ENCODE measurements around the gene TNC. TPM values are rescaled to one million over a fixed set of nuclear protein-coding genes. Genes with fewer than 3 reads are reported as not detected.

The TNC gene
- total and polyA plus RNA-seq, 11 donors = 0.53 to 98.7 (median 6.9) TPM

DNA sequence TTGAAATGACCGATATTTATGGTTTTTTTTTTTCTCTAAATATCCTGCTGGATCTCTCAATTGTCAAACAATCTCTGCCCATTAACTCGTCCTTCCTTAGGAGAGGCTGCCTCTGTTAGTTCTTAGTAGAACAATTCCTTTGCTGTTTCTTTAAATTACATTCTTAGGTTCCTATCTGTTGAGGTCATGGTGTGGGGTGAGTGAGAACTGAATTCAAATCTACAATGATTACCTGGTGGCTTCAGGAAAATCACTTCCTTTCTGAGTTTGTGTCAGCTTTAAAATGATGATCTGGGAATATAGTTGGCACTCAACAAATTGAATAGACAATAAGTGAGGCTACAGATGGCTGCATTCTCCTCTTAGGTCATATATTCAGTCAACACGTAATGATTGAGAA lies 105.5 kb downstream of the TNC start:
- Histone ChIP-seq H3K27me3 (peaks cover 0 to 26% (median 0%) of the 10 kb centered on the region in 9 donors), H3K9me3 (no peaks in the 10 kb centered on the region), H3K36me3 (no peaks in the 10 kb centered on the region), H3K27ac (no peak overlapping the region), H3K4me1 (peaks cover 0 to 16% (median 0%) of the 10 kb centered on the region in 12 donors), H3K4me3 (no peak overlapping the region)
- ATAC-seq (no peak), DNase-seq (no peak)
- TF ChIP-seq, protein P1, sequence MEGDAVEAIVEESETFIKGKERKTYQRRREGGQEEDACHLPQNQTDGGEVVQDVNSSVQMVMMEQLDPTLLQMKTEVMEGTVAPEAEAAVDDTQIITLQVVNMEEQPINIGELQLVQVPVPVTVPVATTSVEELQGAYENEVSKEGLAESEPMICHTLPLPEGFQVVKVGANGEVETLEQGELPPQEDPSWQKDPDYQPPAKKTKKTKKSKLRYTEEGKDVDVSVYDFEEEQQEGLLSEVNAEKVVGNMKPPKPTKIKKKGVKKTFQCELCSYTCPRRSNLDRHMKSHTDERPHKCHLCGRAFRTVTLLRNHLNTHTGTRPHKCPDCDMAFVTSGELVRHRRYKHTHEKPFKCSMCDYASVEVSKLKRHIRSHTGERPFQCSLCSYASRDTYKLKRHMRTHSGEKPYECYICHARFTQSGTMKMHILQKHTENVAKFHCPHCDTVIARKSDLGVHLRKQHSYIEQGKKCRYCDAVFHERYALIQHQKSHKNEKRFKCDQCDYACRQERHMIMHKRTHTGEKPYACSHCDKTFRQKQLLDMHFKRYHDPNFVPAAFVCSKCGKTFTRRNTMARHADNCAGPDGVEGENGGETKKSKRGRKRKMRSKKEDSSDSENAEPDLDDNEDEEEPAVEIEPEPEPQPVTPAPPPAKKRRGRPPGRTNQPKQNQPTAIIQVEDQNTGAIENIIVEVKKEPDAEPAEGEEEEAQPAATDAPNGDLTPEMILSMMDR (IDR thresholded peaks at IDR 0.05) = no peak
- TF ChIP-seq POLR2A (IDR thresholded peaks at IDR 0.05) = no peak
- intact Hi-C loops (cut with DNase I) = loop anchor here in 9 of 10 donors (2.0 to 10.0 kb wide), 16 partner anchors 88 to 605 kb away; partner anchors contain the start of genes TEX48 (in 2 of the 9) and TEX53 (in 1 of the 9)
- 75 to 82% (median 79%) methylated on average over 3 of the region's 3 CpGs for WGBS, 4 donors

DNA sequence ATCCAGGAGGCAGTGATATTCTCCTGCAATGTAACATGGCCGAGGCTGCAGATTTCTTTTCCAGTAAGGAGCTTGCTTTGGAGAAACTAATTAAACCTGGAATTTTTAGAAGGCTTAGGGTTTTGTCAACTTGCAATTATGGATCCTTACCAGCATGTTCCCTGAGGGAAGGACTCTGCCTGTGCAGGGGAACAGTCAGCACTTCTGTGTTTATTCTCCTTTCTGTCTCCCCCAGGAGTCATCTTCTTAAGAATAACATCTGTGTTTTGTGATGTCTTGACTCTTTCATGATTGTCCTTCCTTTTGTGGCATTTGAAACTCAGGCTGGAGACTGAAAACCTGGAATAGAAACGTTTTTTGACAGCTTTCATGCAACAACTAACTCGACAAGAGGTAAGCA lies 107.1 kb downstream of the TNC start:
- Histone ChIP-seq H3K27me3 (peaks cover 0 to 34% (median 0%) of the 10 kb centered on the region in 9 donors), H3K4me1 (peaks cover 0 to 33% (median 0%) of the 10 kb centered on the region in 12 donors), H3K36me3 (no peaks in the 10 kb centered on the region), H3K27ac (no peak overlapping the region), H3K9me3 (no peaks in the 10 kb centered on the region), H3K4me3 (no peak overlapping the region)
- DNase-seq (no peak), ATAC-seq (no peak)
- 43 to 49% (median 45%) methylated on average over 3 of the region's 3 CpGs for WGBS, 4 donors
- TF ChIP-seq, protein P1 (IDR thresholded peaks at IDR 0.05) = no peak
- TF ChIP-seq POLR2A (IDR thresholded peaks at IDR 0.05) = no peak
- intact Hi-C loops (cut with DNase I) = loop anchor here in 9 of 10 donors (2.0 to 10.0 kb wide), 16 partner anchors 86 to 604 kb away; partner anchors contain the start of genes TEX48 (in 2 of the 9) and TEX53 (in 1 of the 9)

DNA sequence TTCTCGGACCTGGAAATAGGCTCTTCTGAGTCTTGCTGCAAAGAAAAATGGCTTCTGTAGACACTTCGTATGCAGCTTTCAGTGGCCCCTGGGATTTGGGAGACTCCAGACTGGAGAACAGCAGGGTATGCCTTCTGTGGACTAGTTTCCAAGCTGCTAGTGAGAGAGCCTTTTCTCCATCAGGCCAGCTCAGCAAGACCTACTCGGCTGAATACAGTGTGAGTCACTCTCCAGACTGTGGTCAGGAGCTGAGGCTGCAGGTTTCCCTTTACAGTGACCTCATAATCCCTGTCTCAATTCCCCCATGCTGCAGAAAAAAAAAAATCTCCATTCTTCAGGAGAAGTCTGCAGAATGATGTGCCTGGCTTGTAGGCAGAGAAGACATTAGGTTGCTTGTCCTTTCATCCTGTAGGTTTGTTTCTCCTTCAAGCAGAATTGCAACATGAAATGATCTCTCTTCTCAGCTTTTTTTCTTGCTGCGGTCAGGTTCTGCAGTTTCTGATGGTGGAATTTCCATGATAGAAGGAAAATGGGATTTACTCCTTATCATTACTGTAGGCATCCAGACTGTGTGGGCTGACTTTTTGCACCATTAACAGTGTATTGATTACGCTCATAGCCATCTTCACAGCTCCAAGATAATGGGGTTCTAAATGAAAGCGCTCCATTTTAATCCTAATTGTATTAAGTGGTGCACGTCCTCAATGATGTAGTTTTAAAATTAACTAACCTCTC lies 109.3 kb downstream of the TNC start:
- H3K36me3 ChIP-seq = no peaks in the 10 kb centered on the region
- peaks cover 0 to 29% (median 0%) of the 10 kb centered on the region in 12 donors for H3K4me1 ChIP-seq
- H3K27ac ChIP-seq = no peak overlapping the region
- DNase-seq (peak in 1 of 5 donors; percentile 43), ATAC-seq (peak in 3 of 4 donors; percentile 59 to 88 (median 78))
- intact Hi-C loops (cut with DNase I) = loop anchor here in 2 of 10 donors (10.0 kb wide), 2 partner anchors 94 to 274 kb away; no protein-coding TSS in a partner anchor
- no peak overlapping the region for H3K4me3 ChIP-seq
- 69 to 75% (median 72%) methylated on average over 7 of the region's 7 CpGs for WGBS, 4 donors
- H3K9me3 ChIP-seq = no peaks in the 10 kb centered on the region
- no peak for TF ChIP-seq POLR2A (IDR thresholded peaks at IDR 0.05)
- TF ChIP-seq, protein P1 (IDR thresholded peaks at IDR 0.05) = no peak
- H3K27me3 ChIP-seq = peaks cover 0 to 39% (median 3%) of the 10 kb centered on the region in 9 donors

DNA sequence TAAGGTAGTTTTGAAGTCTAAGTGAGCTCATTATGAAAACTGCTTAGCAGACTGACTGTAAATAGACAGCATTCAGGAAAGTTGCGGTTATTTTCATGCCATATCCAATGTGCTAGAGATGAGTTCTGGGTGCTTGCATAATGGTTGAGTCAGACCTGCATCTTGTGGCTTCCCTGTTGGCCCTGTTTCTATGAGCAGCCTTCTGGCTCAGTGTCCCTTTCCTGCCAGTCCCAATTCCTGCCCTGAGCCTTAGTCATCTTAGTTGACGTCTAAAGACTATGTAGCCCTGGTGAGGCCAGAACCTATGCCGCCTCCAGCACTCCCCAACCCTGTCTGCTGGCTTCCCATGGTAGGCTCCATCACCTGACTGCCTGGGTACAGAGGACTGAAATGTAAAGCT lies 111.3 kb downstream of the TNC start:
- H3K9me3 ChIP-seq = no peaks in the 10 kb centered on the region
- TF ChIP-seq, protein P1 (IDR thresholded peaks at IDR 0.05) = no peak
- TF ChIP-seq POLR2A (IDR thresholded peaks at IDR 0.05) = no peak
- peak overlapping the region in 1 of 12 donors; percentile 22 for H3K27ac ChIP-seq
- DNase-seq = no peak
- ATAC-seq = peak in 1 of 4 donors; percentile 36
- no peaks in the 10 kb centered on the region for H3K36me3 ChIP-seq
- WGBS, 4 donors = 94 to 96% (median 96%) methylated on average over 3 of the region's 3 CpGs
- intact Hi-C loops (cut with DNase I) = loop anchor here in 2 of 10 donors (10.0 kb wide), 2 partner anchors 92 to 272 kb away; no protein-coding TSS in a partner anchor
- peaks cover 0 to 24% (median 3%) of the 10 kb centered on the region in 9 donors for H3K27me3 ChIP-seq
- no peak overlapping the region for H3K4me3 ChIP-seq
- H3K4me1 ChIP-seq = peaks cover 0 to 28% (median 0%) of the 10 kb centered on the region in 12 donors

Measured in heart left ventricle (tissue), 16 donors.